ENCODE data around the gene THRAP3. TPM values are rescaled to one million over a fixed set of nuclear protein-coding genes. Genes with fewer than 3 reads are reported as not detected.

THRAP3 gene
- total RNA-seq, 4 donors from 2014 or later = 77.2 to 99.5 (median 86.2) TPM

DNA sequence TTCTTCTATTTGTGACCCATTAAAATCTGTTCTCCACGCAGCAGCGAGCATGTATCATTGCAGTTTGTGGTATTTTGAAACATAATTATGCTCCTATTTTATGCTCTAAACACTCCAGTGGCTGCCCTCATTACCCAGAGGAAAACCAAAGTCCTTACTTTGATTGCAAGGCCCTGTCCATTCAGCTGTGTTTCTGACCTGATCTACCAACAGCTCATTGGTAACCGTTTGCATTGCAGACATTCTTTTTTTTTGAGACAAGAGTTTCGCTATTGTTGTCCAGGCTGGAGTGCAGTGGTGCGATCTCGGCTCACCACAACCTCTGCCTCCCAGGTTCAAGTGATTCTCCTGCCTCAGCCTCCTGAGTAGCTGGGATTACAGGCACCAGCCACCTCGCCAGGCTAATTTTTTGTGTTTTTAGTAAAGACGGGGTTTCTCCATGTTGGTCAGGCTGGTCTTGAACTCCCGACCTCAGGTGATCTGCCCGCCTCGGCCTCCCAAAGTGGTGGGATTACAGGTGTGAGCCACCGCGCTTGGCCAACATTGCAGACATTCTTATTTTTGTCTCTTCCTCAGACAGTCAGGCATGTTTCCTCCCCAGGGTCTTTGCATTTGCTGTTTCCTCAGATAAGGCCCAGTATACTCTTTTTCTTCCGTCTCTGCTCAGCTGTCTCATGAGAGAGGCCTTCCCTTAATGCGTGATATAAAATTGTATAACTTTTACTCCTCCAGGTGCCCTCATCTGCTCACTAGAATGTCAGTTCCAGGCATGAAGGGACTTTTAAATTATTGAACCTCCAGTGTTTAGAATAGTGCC is 32.5 kb downstream of the THRAP3 start:
- no peak for ATAC-seq (ENCODE audit: low FRiP score)
- DNase-seq (ENCODE audit: low spot score) = no peak
- TF ChIP-seq, protein P1, sequence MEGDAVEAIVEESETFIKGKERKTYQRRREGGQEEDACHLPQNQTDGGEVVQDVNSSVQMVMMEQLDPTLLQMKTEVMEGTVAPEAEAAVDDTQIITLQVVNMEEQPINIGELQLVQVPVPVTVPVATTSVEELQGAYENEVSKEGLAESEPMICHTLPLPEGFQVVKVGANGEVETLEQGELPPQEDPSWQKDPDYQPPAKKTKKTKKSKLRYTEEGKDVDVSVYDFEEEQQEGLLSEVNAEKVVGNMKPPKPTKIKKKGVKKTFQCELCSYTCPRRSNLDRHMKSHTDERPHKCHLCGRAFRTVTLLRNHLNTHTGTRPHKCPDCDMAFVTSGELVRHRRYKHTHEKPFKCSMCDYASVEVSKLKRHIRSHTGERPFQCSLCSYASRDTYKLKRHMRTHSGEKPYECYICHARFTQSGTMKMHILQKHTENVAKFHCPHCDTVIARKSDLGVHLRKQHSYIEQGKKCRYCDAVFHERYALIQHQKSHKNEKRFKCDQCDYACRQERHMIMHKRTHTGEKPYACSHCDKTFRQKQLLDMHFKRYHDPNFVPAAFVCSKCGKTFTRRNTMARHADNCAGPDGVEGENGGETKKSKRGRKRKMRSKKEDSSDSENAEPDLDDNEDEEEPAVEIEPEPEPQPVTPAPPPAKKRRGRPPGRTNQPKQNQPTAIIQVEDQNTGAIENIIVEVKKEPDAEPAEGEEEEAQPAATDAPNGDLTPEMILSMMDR (IDR thresholded peaks at IDR 0.05) = no peak

DNA sequence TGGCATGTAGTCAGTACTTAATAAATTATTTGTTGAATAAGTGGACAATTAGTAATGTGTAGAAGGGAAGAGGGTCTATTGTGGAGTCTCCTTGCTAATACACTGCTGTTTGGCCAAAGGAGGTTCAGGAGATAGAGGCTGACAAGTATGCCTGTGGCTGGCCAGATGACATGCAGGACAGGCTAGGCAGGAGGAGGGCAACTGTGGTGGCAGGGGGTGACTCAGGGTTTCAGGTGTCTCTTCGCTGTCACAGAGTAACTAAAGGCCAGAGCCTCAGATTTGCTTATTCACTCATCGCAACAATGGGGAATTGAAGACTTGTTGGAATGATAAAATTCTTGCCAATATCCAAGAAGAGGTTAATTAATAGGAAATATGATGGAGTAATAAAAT is 33.1 kb downstream of the THRAP3 start:
- no peak for ATAC-seq (ENCODE audit: low FRiP score)
- DNase-seq (ENCODE audit: low spot score) = no peak
- TF ChIP-seq, protein P1 (IDR thresholded peaks at IDR 0.05) = no peak

DNA sequence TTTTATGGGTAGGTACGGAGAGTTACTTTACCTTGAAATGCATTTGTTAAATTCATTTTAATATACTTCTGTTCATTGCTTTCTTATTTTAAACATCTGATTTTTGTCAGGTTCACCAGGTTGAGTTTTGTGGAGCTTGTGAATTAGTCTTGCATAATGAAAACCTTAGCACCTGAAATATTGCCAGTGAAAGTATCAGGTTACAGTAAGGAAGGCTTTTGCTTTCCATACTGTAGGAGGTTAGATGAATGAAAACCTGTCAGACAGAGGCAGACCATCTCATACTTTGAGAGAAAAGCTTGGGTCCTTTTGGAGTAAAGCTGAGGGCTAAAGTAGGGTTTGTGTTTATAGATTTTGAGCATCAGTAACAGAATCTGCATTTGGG is 34.7 kb downstream of the THRAP3 start:
- TF ChIP-seq, protein P1 (IDR thresholded peaks at IDR 0.05) = no peak
- DNase-seq (ENCODE audit: low spot score) = no peak
- ATAC-seq (ENCODE audit: low FRiP score) = no peak

DNA sequence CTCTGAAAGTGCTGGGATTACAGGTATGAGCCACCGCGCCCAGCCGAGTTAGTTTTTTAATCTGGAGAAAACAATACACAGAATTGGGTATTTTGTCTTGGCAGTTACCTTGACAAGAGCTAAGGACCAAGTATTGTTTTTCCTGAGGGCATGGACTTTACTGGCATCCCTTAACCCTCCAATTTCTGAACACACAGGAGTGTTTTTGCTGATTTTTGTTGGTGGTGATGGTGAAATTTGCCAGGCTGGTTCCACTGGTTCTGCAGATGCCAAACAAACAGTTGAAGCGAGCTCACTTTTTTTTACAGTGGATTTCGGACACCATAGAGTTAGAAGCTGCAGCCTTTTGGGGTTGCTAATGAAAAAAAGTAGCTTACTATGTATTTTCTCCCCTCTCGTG is 44.7 kb downstream of the THRAP3 start:
- TF ChIP-seq, protein P1 (IDR thresholded peaks at IDR 0.05) = no peak
- DNase-seq (ENCODE audit: low spot score) (no peak), ATAC-seq (ENCODE audit: low FRiP score) (no peak)

DNA sequence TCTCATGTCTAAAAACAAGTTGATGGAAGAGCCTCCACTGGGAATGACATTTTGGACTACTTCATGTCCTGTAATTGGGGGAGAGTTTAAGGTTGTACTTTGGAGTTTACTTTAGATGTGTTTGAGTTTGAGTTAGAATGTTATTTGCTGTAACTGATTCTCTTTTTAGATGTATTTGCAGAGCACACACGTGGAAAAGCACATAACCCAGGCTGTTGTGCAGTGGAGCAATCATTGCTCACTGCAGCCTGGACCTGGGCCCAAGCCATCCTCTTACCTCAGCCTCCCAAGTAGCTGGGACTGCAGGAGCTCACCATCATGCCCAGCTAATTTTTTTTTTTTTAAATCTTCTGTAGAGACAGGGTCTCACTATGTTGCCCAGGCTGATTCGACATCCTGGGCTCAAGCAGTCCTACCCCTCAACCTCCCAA is 45.2 kb downstream of the THRAP3 start:
- TF ChIP-seq, protein P1 (IDR thresholded peaks at IDR 0.05) = no peak
- DNase-seq (ENCODE audit: low spot score) (no peak), ATAC-seq (ENCODE audit: low FRiP score) (no peak)

DNA sequence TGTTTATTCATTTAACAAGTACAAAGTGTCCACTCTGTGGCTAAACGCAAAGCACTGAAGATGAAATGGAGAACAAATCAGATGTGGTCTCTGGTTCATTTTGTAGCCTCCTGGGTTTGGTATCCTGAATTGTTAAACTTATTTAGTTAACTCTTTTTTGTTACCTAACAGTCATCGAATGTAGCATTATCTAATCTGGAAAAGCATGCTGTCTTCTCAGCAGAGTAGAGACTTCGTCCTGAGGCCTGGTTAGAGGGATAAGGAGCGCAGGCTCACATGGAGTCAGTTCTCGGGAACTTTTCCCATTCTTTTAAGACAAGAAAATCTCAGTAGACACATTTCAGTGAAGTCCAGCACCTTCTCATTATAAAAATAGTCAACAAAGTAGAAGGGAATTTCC is 48.8 kb downstream of the THRAP3 start:
- ATAC-seq (ENCODE audit: low FRiP score) (no peak), DNase-seq (ENCODE audit: low spot score) (no peak)
- TF ChIP-seq, protein P1 (IDR thresholded peaks at IDR 0.05) = no peak

DNA sequence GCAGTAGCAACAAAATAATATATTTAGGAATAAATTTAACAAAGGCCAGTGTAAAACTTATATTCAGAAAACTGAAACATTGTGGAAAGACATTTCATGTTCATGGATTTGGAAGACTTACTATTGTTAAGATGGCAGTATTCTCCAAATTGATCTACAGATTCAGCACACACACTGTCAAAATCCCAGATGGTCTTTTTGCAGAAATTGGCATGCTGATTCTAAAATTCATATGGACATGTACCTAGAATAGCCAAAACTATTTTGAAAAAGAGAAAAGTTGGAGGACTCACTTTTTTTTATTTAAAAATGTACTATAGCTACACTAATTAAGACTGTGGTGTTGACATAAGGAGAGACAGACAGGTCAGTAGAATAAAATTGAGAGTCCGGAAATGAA is 50.0 kb downstream of the THRAP3 start:
- no peak for ATAC-seq (ENCODE audit: low FRiP score)
- no peak for DNase-seq (ENCODE audit: low spot score)
- TF ChIP-seq, protein P1 (IDR thresholded peaks at IDR 0.05) = no peak
